Heart right ventricle (tissue), 16 donors: ENCODE data around the gene CATSPERB. TPM values are rescaled to one million over a fixed set of nuclear protein-coding genes. Genes with fewer than 3 reads are reported as not detected.

Experiments
- ATAC-seq, 8 donors: fragments of 200-7000 bp; cut with Tn5 transposase; one replicate each; pipeline ENCODE4 v1.9.1; 2020; ENCODE audit warnings: mild to moderate bottlenecking in 8 of 8, moderate library complexity in 8 of 8, moderate number of reproducible peaks in 1 of 8
- DNase-seq, 2 donors: peaks; one replicate each; pipeline ENCODE4 v3.0.0-alpha.2; 2020
- H3K27ac ChIP-seq, 10 donors: fragments of 200-600 bp; sonication (generic) in 2 of 10; one replicate each; pipeline versions ENCODE4 v1.5.0 to v1.8.0; 2020 to 2022; ENCODE audit warnings: mild to moderate bottlenecking in 3 of 10
- H3K27me3 ChIP-seq, 7 donors: fragments of 200-600 bp; one replicate each; pipeline ENCODE4 v1.8.0; 2021 to 2022; ENCODE audit warnings: mild to moderate bottlenecking in 2 of 7
- H3K36me3 ChIP-seq, 9 donors: fragments of 200-600 bp; sonication (generic) in 1 of 9; one replicate each; pipeline versions ENCODE4 v1.5.0 to v1.8.0; 2020 to 2022; ENCODE audit warnings: mild to moderate bottlenecking in 2 of 9
- H3K4me1 ChIP-seq, 9 donors: fragments of 200-600 bp; sonication (generic) in 1 of 9; one replicate each; pipeline versions ENCODE4 v1.5.0 to v1.8.0; 2020 to 2022; ENCODE audit warnings: mild to moderate bottlenecking in 4 of 9
- H3K4me3 ChIP-seq, 10 donors: fragments of 200-600 bp; sonication (generic) in 2 of 10; one replicate each; pipeline versions ENCODE4 v1.5.0 to v1.8.0; 2020 to 2022; ENCODE audit warnings: mild to moderate bottlenecking in 7 of 10, moderate library complexity in 2 of 10
- H3K9me3 ChIP-seq, 11 donors: fragments of 200-600 bp in 10 of 11; sonication (generic) in 2 of 11; one replicate each; pipeline versions ENCODE4 v1.5.0 to v1.8.0; 2013 to 2022; ENCODE audit warnings: mild to moderate bottlenecking in 2 of 11, control low read depth in 1 of 11, moderate library complexity in 1 of 11
- CTCF ChIP-seq, 9 donors: fragments of 200-600 bp; sonication (generic) in 2 of 9; IDR thresholded peaks; one replicate each; pipeline versions ENCODE4 v1.5.0 to v1.8.0; 2021 to 2022; ENCODE audit warnings: antibody characterized with exemption in 9 of 9, mild to moderate bottlenecking in 5 of 9, moderate library complexity in 1 of 9
- WGBS, 2 donors: extraction: QIAGEN DNeasy Blood & Tissue Kit; methylation state at CpG; one replicate each; pipeline ENCODE4 v1.1.7; 2013; ENCODE audit warnings: inconsistent platforms in 1 of 2; 5-methylcytosine and 5-hydroxymethylcytosine counted together
- intact Hi-C, 10 donors: fragments of 100-400 bp; cut with DNase I; formaldehyde crosslinking; loops; one replicate each; pipeline versions ENCODE4 v1.11.1 to v1.14.2; 2022
- polyA plus RNA-seq, 2 donors: library from polyadenylated mRNA; stranded (reverse); fragments of 200-250 nt; gene quantifications; one replicate each; pipeline ENCODE4 v1.2.3, GENCODE V29; 2013
- total RNA-seq, 10 donors: library from RNA; stranded (reverse); fragmentation: NEBNext Ultra II Directional in 3 of 10; extraction: Animal tissue kit (Norgen Biotek cat#: 25700) in 3 of 10; gene quantifications; one replicate each; pipeline versions ENCODE4 v1.2.1 to v1.2.4, GENCODE V29; 2021 to 2023
- donor health status: Arrhythmogenic right ventricular cardiomyopathy.
- donor health status: ischemic (EF 13 %, LVEDD 7.1; RV severe dilation, severe dysfunction).
- donor health status: healthy with polysubstance abuse.
- donor health status: DM: no; HTN: yes; CAD: no.
- donor health status: DM: no; HTN: no; CAD: no.
- donor health status: ischemic (EF 25% LVEDD 6.9; RV normal size, moderate dysfunction).
- donor health status: ischemic (EF 25% LVEDD 5.7; RV mildly dilated, moderate dysfunction).
- donor health status: healthy.
- donor health status: DM: yes; HTN: yes; CAD: no.
- donor health status: Ischemic cardiomyopathy.
- donor health status: ischemic (EF 35%, LVEDD 5.7; RV mildly dilated, moderate dysfunction).
- donor health status: nonischemic (EF 11% LVEDD 7.7; RV severe dilation, severe dysfunction).
- donor health status: DM: yes; HTN: yes; CAD: no.
- donor health status: PGD.
- donor health status: ischemic (EF 29% LVEDD 5.4; RV normal size, mild dysfunction).
- donor health status: nonischemic (EF 23%, LVEDD 6.1; RV moderate dilation, normal function).

Gene CATSPERB
- total and polyA plus RNA-seq, 12 donors: 0.10 to 1.5 (median 0.57) TPM; not detected in 1

- Histone ChIP-seq H3K9me3 (peaks cover 0 to 4% (median 0%) of the 10 kb centered on the region in 11 donors), H3K4me1 (peaks cover 0 to 9% (median 6%) of the 10 kb centered on the region in 9 donors), H3K27ac (no peak overlapping the region), H3K27me3 (peaks cover 0 to 68% (median 50%) of the 10 kb centered on the region in 7 donors), H3K4me3 (no peak overlapping the region), H3K36me3 (no peaks in the 10 kb centered on the region)
- DNase-seq: no peak
- 85 to 91% methylated on average over 21 to 30 of the region's 30 CpGs for WGBS, 2 donors
- no peak for ATAC-seq
- intact Hi-C loops: no loop called here
- TF ChIP-seq CTCF (IDR thresholded peaks at IDR 0.05): no peak
These were observed 154.2 kb downstream of the CATSPERB start for GRCh38 chr14:91577632-91578233.

GRCh38 chr14:91575469-91576208 is 156.2 kb downstream of the CATSPERB start:
- H3K27me3 ChIP-seq: peaks cover 0 to 62% (median 52%) of the 10 kb centered on the region in 7 donors
- 60 to 73% methylated on average over 13 of the region's 13 CpGs for WGBS, 2 donors

GRCh38 chr14:91573894-91574837 is 157.7 kb downstream of the CATSPERB start:
- Histone ChIP-seq H3K27ac (no peak overlapping the region), H3K27me3 (peaks cover 0 to 52% (median 37%) of the 10 kb centered on the region in 7 donors), H3K4me1 (peaks cover 0 to 9% (median 6%) of the 10 kb centered on the region in 9 donors), H3K36me3 (no peaks in the 10 kb centered on the region), H3K4me3 (peak overlapping the region; percentile 18 to 52 (median 41)), H3K9me3 (peaks cover 0 to 4% (median 0%) of the 10 kb centered on the region in 11 donors)
- no peak for TF ChIP-seq CTCF (IDR thresholded peaks at IDR 0.05)
- 3% methylated on average over 55 to 59 of the region's 59 CpGs for WGBS, 2 donors
- DNase-seq (peak in 1 of 2 donors; percentile 13), ATAC-seq (peak; percentile 27 to 78 (median 52))
- intact Hi-C loops: no loop called here

More at GRCh38 chr14:91575469-91576208, 156.2 kb downstream of the CATSPERB start:
- Histone ChIP-seq H3K4me1 (peaks cover 0 to 9% (median 6%) of the 10 kb centered on the region in 9 donors), H3K27ac (no peak overlapping the region), H3K9me3 (peaks cover 0 to 4% (median 0%) of the 10 kb centered on the region in 11 donors), H3K4me3 (no peak overlapping the region), H3K36me3 (no peaks in the 10 kb centered on the region)
- ATAC-seq (no peak), DNase-seq (no peak)
- intact Hi-C loops: no loop called here
- no peak for TF ChIP-seq CTCF (IDR thresholded peaks at IDR 0.05)

- DNase-seq (no peak), ATAC-seq (no peak)
- intact Hi-C loops: no loop called here
- no peak overlapping the region for H3K27ac ChIP-seq
- no peak for TF ChIP-seq CTCF (IDR thresholded peaks at IDR 0.05)
- no peak overlapping the region for H3K4me3 ChIP-seq
- no peaks in the 10 kb centered on the region for H3K36me3 ChIP-seq
- H3K27me3 ChIP-seq: peaks cover 0 to 53% (median 37%) of the 10 kb centered on the region in 7 donors
- H3K9me3 ChIP-seq: peaks cover 0 to 4% (median 0%) of the 10 kb centered on the region in 11 donors
- peaks cover 0 to 9% (median 6%) of the 10 kb centered on the region in 9 donors for H3K4me1 ChIP-seq
These were observed 158.4 kb downstream of the CATSPERB start for GRCh38 chr14:91573528-91573893.
